Measurements from ENCODE around the gene INTS11. TPM values are rescaled to one million over a fixed set of nuclear protein-coding genes. Genes with fewer than 3 reads are reported as not detected.

Gene INTS11
- total and polyA plus RNA-seq, 2 of the 8 experiments (the other 6 are each of a cell fraction or from before 2014, with no cell fraction given): 113 to 243 TPM

DNA sequence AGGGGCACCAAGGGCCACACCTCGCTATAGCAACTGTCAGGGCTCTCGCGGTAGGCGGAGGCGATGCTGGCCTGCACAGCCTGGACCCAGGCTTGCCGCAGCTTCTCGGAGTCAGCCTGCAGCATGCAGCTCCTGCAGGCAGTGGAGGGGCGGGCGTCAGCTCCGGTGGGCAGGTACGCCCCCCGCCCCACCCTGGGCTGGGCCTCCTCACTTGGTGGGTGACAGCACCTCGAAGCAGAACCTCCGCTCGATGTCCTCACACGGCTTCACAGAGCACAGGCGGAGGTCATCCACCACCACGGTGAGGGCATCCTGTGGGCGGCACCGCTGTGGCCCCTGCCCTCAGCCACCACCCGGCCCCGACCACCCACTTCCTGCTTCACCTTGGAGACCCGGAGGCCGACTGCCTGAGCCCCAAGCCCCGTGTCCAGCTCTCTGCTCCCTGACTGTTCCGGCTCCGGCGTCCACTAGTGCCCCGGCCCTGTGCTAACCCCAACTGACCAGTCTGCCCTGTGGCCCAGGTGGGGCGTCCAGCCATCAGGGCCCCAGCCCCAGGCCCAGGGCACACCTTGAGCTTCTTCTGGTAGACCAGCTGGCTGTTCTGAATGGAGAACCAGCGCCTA, 26.5 kb downstream of the INTS11 start:
- no peak for FAIRE-seq

More for the DNA sequence above, 26.5 kb downstream of the INTS11 start:
- Histone ChIP-seq H3K18ac (ENCODE audit: extremely low read depth, low read length) (no peak overlapping the region), H4K5ac (ENCODE audit: insufficient read length, low read depth, low read length) (no peak overlapping the region), H2BK5ac (ENCODE audit: low read depth, low read length) (no peak overlapping the region), H4K8ac (ENCODE audit: extremely low read depth, insufficient read depth, low read length) (no peak overlapping the region), H3K4ac (replicated peaks; ENCODE audit: insufficient read length, low read depth, low read length) (no peak overlapping the region), H4K20me1 (replicated peaks in 1 of 2; ENCODE audit: control insufficient read depth in 1 of 2, insufficient read depth in 2 of 2, low read length in 2 of 2) (peaks cover 6 to 18% of the 10 kb centered on the region in 2 experiments), H2BK12ac (ENCODE audit: low read depth, low read length) (no peak overlapping the region), H3K27ac (ENCODE audit: low read depth, low read length) (no peak overlapping the region), H3K4me3 (ENCODE audit: extremely low read depth in 1 of 4, insufficient read depth in 2 of 4, low read depth in 3 of 4, low read length in 4 of 4) (no peak overlapping the region), H3K79me1 (ENCODE audit: low read depth, low read length) (no peaks in the 10 kb centered on the region), H2BK120ac (replicated peaks; ENCODE audit: low read depth, low read length) (no peak overlapping the region), H3K23me2 (ENCODE audit: low read depth, low read length) (no peaks in the 10 kb centered on the region), H2BK20ac (ENCODE audit: low read length) (no peak overlapping the region), H4K91ac (replicated peaks; ENCODE audit: insufficient read length, low read length) (no peak overlapping the region), H3K9ac (replicated peaks in 1 of 4; ENCODE audit: extremely low read depth in 1 of 4, low read depth in 3 of 4, low read length in 3 of 4) (no peak overlapping the region), H2AFZ (ENCODE audit: low read length) (no peak overlapping the region), H3K4me1 (replicated peaks in 1 of 4; ENCODE audit: control insufficient read depth in 3 of 4, insufficient read depth in 4 of 4, low read length in 3 of 4) (peaks cover 0 to 4% (median 0%) of the 10 kb centered on the region in 4 experiments; a peak in 1 of 7 replicates), H3K56ac (replicated peaks; ENCODE audit: insufficient read length, low read depth, low read length) (no peak overlapping the region), H3K36me3 (ENCODE audit: control insufficient read depth in 2 of 4, insufficient read depth in 4 of 4, low read length in 3 of 4) (peaks cover 0 to 7% (median 0%) of the 10 kb centered on the region in 4 experiments; a peak in 1 of 8 replicates), H3K23ac (ENCODE audit: insufficient read length) (no peak overlapping the region), H3K79me2 (ENCODE audit: control insufficient read depth in 1 of 2, insufficient read depth in 2 of 2, low read length in 2 of 2) (no peaks in the 10 kb centered on the region), H2AK5ac (ENCODE audit: low read depth, low read length) (no peak overlapping the region), H3K9me3 (ENCODE audit: insufficient read depth in 2 of 2, low read depth in 1 of 2, low read length in 1 of 2) (no peaks in the 10 kb centered on the region), H3K14ac (ENCODE audit: insufficient read length) (no peak overlapping the region), H2BK15ac (ENCODE audit: low read length) (no peak overlapping the region), H3K4me2 (ENCODE audit: insufficient read depth in 1 of 2, low read depth in 2 of 2, low read length in 2 of 2) (no peak overlapping the region), H3K27me3 (replicated peaks in 1 of 4; ENCODE audit: control insufficient read depth in 3 of 4, extremely low read depth in 1 of 4, insufficient read depth in 3 of 4, low read length in 3 of 4) (no peaks in the 10 kb centered on the region; a peak in 1 of 7 replicates)
- WGBS, 2 experiments (ENCODE audit: extremely low coverage in 1 of 2, insufficient coverage in 1 of 2, insufficient read length in 1 of 2, insufficient replicate concordance in 2 of 2, low coverage in 1 of 2, low lambda C conversion rate in 2 of 2, missing lambda C conversion rate in 1 of 2): 97% methylated on average over 16 of the region's 31 CpGs; no CpG with 5 or more reads in 1 of the 2 experiments
- TF ChIP-seq EP300 (IDR thresholded peaks at IDR 0.05; ENCODE audit: borderline replicate concordance in 1 of 2, low read depth in 2 of 2, low read length in 2 of 2) (no peak), TCF12 (IDR thresholded peaks at IDR 0.05; ENCODE audit: low read depth, low read length) (no peak), BCL11A (IDR thresholded peaks at IDR 0.05; ENCODE audit: low read depth in 2 of 2, low read length in 2 of 2) (no peak), CHD1 (IDR thresholded peaks at IDR 0.05; ENCODE audit: low read depth, low read length) (no peak), SUZ12 (IDR thresholded peaks at IDR 0.05; ENCODE audit: low read length) (no peak), ASH2L (IDR thresholded peaks at IDR 0.05; ENCODE audit: low read length) (no peak), JUND (IDR thresholded peaks at IDR 0.05; ENCODE audit: low read length) (no peak), BRCA1 (IDR thresholded peaks at IDR 0.05; ENCODE audit: low read depth, low read length) (no peak), RNF2 (IDR thresholded peaks at IDR 0.05; ENCODE audit: borderline replicate concordance, low read depth, low read length, missing control alignments, poor library complexity, severe bottlenecking) (no peak)
- ChIA-PET CTCF (ENCODE audit: partially characterized antibody) (interaction anchor here (0.6 to 1.2 kb wide), 2 partner anchors 13 to 17 kb away, joined by 3 read pairs; no protein-coding TSS in a partner anchor), POLR2A (ENCODE audit: partially characterized antibody) (interaction anchor here (1.0 to 1.2 kb wide), 2 partner anchors 12 to 18 kb away, joined by 3 read pairs; no protein-coding TSS in a partner anchor)
- no peak for DNase-seq (ENCODE audit: low read depth in 1 of 2, low spot score in 2 of 2)

All from H1 (cell line).